ENCODE results near the gene TAT. TPM values are rescaled to one million over a fixed set of nuclear protein-coding genes. Genes with fewer than 3 reads are reported as not detected.

TAT gene
- under 1 TPM in 1 of 4 donors, not detected in 3; 0.20 TPM for total RNA-seq

DNA sequence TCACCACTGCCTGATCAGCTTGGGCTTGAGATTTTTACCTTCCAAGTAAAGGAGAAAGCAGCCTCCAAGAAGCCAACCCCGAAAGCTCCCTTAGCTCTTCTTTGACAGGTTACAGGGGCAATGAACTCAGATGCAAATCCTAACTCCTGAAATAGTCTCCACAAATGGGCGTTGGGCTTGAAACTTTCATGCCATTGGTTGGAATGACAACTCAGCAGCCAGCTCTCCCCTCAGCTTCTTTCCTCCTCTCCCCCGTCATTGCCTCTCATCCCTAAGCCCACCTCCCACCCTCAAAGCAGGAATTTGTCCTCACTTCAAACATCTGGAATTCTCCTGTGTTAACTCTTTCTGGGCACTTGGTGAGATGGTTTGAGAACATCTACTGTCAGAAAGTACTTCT is at the start of gene TAT:
TSS of gene TAT (minus strand) at position 122 of the 400 bp plus-strand sequence. CDS start 677 bp downstream, outside the sequence.
- DNase-seq (ENCODE audit: low spot score in 2 of 2): no peak
- Histone ChIP-seq H3K27ac (no peak within 1 kb of the TSS), H3K27me3 (no peaks in the 10 kb centered on the region), H3K36me3 (no peaks in the 10 kb centered on the region), H3K4me1 (no peaks in the 10 kb centered on the region), H3K4me3 (no peak within 1 kb of the TSS), H3K9me3 (no peaks in the 10 kb centered on the region)
- 22 to 39% methylated on average over 3 of the region's 3 CpGs for WGBS, 2 donors
- TF ChIP-seq CTCF (IDR thresholded peaks at IDR 0.05) (no peak), POLR2A (IDR thresholded peaks at IDR 0.05) (no peak), EP300 (IDR thresholded peaks at IDR 0.05) (no peak)

- no peak for DNase-seq (ENCODE audit: low spot score in 2 of 2)
- WGBS, 2 donors: 0 to 2% methylated on average over 53 to 95 of the region's 98 CpGs
- H3K4me1 ChIP-seq: peaks cover 0 to 18% (median 10%) of the 10 kb centered on the region in 4 donors
- peaks cover 2 to 35% of the 10 kb centered on the region in 2 donors for H3K27me3 ChIP-seq
- TF ChIP-seq CTCF (IDR thresholded peaks at IDR 0.05) (no peak), POLR2A (IDR thresholded peaks at IDR 0.05) (no peak), EP300 (IDR thresholded peaks at IDR 0.05) (no peak)
- no peaks in the 10 kb centered on the region for H3K9me3 ChIP-seq
- peak within 1 kb of the TSS; percentile 8 to 53 (median 38) for H3K4me3 ChIP-seq
- peak within 1 kb of the TSS in 1 of 4 donors; percentile 81 for H3K27ac ChIP-seq
- no peaks in the 10 kb centered on the region for H3K36me3 ChIP-seq
Measured at GRCh38 chr16:71626018-71626857, 49.3 kb upstream of the TAT start, which contains the start of gene MARVELD3. TSS of gene MARVELD3 (plus strand) at chr16:71626184. CDS start at chr16:71626230, 46 bp downstream.

GRCh38 chr16:71625113-71625850 is 48.4 kb upstream of the TAT start:
- Histone ChIP-seq H3K27me3 (peaks cover 2 to 35% of the 10 kb centered on the region in 2 donors), H3K9me3 (no peaks in the 10 kb centered on the region), H3K4me3 (no peak overlapping the region), H3K4me1 (peaks cover 0 to 18% (median 10%) of the 10 kb centered on the region in 4 donors), H3K27ac (no peak overlapping the region), H3K36me3 (no peaks in the 10 kb centered on the region)
- 88 to 89% methylated on average over 7 of the region's 7 CpGs for WGBS, 2 donors
- TF ChIP-seq POLR2A (IDR thresholded peaks at IDR 0.05): no peak
- no peak for TF ChIP-seq EP300 (IDR thresholded peaks at IDR 0.05)
- no peak for TF ChIP-seq CTCF (IDR thresholded peaks at IDR 0.05)
- DNase-seq (ENCODE audit: low spot score in 2 of 2): no peak

DNA sequence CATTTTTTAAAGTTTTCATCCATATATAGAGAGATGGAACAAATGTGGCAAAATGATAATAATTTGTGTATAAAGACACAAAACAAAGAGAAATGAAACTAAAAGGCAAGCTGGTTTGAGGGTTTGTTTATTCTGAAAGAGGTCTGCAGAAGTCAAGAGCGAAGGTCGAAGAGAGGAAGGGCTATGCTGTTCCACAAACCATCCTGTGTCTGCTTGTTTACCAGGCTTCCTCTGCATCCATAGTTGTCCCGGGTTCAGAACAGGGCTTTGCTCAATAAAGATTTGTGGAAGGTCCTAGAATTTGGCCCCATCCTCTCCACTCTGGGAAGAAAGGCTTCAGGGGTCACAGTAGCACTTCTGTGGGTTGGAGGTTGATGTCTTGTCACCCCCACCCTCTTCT is 46.7 kb upstream of the TAT start:
- no peak overlapping the region for H3K27ac ChIP-seq
- H3K4me3 ChIP-seq: no peak overlapping the region
- H3K9me3 ChIP-seq: no peaks in the 10 kb centered on the region
- no peak for DNase-seq (ENCODE audit: low spot score in 2 of 2)
- 34 to 39% methylated on average over 3 of the region's 3 CpGs for WGBS, 2 donors
- H3K36me3 ChIP-seq: no peaks in the 10 kb centered on the region
- H3K4me1 ChIP-seq: peaks cover 0 to 15% (median 10%) of the 10 kb centered on the region in 4 donors
- TF ChIP-seq CTCF (IDR thresholded peaks at IDR 0.05): no peak
- no peak for TF ChIP-seq EP300 (IDR thresholded peaks at IDR 0.05)
- TF ChIP-seq POLR2A (IDR thresholded peaks at IDR 0.05): no peak
- H3K27me3 ChIP-seq: peaks cover 2 to 35% of the 10 kb centered on the region in 2 donors

- no peak overlapping the region for H3K4me3 ChIP-seq
Measured at GRCh38 chr16:71622088-71622487, 45.2 kb upstream of the TAT start.

More at GRCh38 chr16:71622088-71622487, 45.2 kb upstream of the TAT start:
- H3K36me3 ChIP-seq: no peaks in the 10 kb centered on the region
- no peak for DNase-seq (ENCODE audit: low spot score in 2 of 2)
- H3K27me3 ChIP-seq: peaks cover 2 to 27% of the 10 kb centered on the region in 2 donors
- TF ChIP-seq CTCF (IDR thresholded peaks at IDR 0.05) (no peak), EP300 (IDR thresholded peaks at IDR 0.05) (no peak), POLR2A (IDR thresholded peaks at IDR 0.05) (no peak)
- H3K4me1 ChIP-seq: peaks cover 0 to 14% (median 10%) of the 10 kb centered on the region in 4 donors
- H3K27ac ChIP-seq: no peak overlapping the region
- no peaks in the 10 kb centered on the region for H3K9me3 ChIP-seq
